OCI-LY1 (cell line): ENCODE data around the gene SGCD.

ENCODE experiments used
- H2AFZ ChIP-seq: fragments of 200-600 bp; sonication (generic), shearing (Covaris generic); 2 replicates; pipeline ENCODE4 v1.6.0; 2014; ENCODE audit warnings: antibody characterized with exemption, mild to moderate bottlenecking, low read length
- H3F3A ChIP-seq: fragments of 200-600 bp; sonication (generic), shearing (Covaris generic); 2 replicates; pipeline ENCODE4 v1.6.0; 2014; ENCODE audit warnings: mild to moderate bottlenecking, antibody characterized with exemption, low read length, moderate library complexity; ENCODE audit not compliant: insufficient read depth
- H3K27ac ChIP-seq: fragments of 200-600 bp; sonication (generic); 2 replicates; pipeline ENCODE4 v1.5.1; 2014; ENCODE audit warnings: low read length, mixed run types, mild to moderate bottlenecking, low read depth; ENCODE audit not compliant: poor library complexity, severe bottlenecking
- H3K27me3 ChIP-seq: fragments of 200-600 bp; sonication (generic); 2 replicates; pipeline ENCODE4 v1.6.0; 2014; ENCODE audit warnings: antibody characterized with exemption, mild to moderate bottlenecking, low read length, moderate library complexity; ENCODE audit not compliant: insufficient read depth
- H3K36me3 ChIP-seq: fragments of 200-600 bp; sonication (generic); 2 replicates; pipeline ENCODE4 v1.6.1; 2014; ENCODE audit warnings: mild to moderate bottlenecking, antibody characterized with exemption, low read length, moderate library complexity, mixed read lengths; ENCODE audit not compliant: insufficient read depth
- H3K4me1 ChIP-seq: fragments of 200-600 bp; sonication (generic); 2 replicates; pipeline ENCODE4 v1.5.1; 2014; ENCODE audit warnings: mild to moderate bottlenecking, low read length, moderate library complexity; ENCODE audit not compliant: insufficient read depth, severe bottlenecking
- H3K4me2 ChIP-seq: fragments of 200-600 bp; sonication (generic), shearing (Covaris generic); 2 replicates; pipeline ENCODE4 v1.6.1; 2014; ENCODE audit warnings: low read length
- H3K4me3 ChIP-seq: fragments of 200-600 bp; sonication (generic); 2 replicates; pipeline ENCODE4 v1.5.1; 2014; ENCODE audit warnings: low read length, low read depth, mild to moderate bottlenecking, mixed read lengths; ENCODE audit not compliant: poor library complexity, severe bottlenecking
- H3K79me2 ChIP-seq: fragments of 200-600 bp; shearing (Covaris generic); 2 replicates; pipeline ENCODE4 v1.6.1; 2016; ENCODE audit warnings: mixed run types, low read length, mixed read lengths; ENCODE audit not compliant: insufficient read depth
- H3K9ac ChIP-seq: fragments of 200-600 bp; sonication (generic), shearing (Covaris generic); 2 replicates; pipeline ENCODE4 v1.6.1; 2014; ENCODE audit warnings: mild to moderate bottlenecking, low read length, mixed read lengths
- H3K9me2 ChIP-seq: fragments of 200-600 bp; sonication (generic), shearing (Covaris generic); 2 replicates; pipeline ENCODE4 v1.6.1; 2014; ENCODE audit warnings: low read depth, mild to moderate bottlenecking, low read length, mixed read lengths
- H3K9me3 ChIP-seq: fragments of 200-600 bp; shearing (Covaris generic); 2 replicates; pipeline ENCODE4 v1.6.1; 2014; ENCODE audit warnings: low read length, mixed read lengths
- H4K20me1 ChIP-seq: fragments of 200-600 bp; sonication (generic), shearing (Covaris generic); 2 replicates; pipeline ENCODE4 v1.6.0; 2016; ENCODE audit warnings: mild to moderate bottlenecking, low read length; ENCODE audit not compliant: insufficient read depth
- CTCF ChIP-seq: fragments of 200-600 bp; sonication (generic), shearing (Covaris generic); IDR thresholded peaks from 2 replicates; pipeline ENCODE4 v1.5.1; 2017; ENCODE audit warnings: mild to moderate bottlenecking, antibody characterized with exemption, low read length, moderate library complexity, mixed read lengths
- EZH2 ChIP-seq: fragments of 200-600 bp; sonication (generic), shearing (Covaris generic); IDR thresholded peaks from 2 replicates; pipeline ENCODE4 v1.8.0; 2017; ENCODE audit warnings: borderline replicate concordance, mixed run types, mild to moderate bottlenecking, antibody characterized with exemption, low read length, moderate library complexity, mixed read lengths

The SGCD gene

DNA sequence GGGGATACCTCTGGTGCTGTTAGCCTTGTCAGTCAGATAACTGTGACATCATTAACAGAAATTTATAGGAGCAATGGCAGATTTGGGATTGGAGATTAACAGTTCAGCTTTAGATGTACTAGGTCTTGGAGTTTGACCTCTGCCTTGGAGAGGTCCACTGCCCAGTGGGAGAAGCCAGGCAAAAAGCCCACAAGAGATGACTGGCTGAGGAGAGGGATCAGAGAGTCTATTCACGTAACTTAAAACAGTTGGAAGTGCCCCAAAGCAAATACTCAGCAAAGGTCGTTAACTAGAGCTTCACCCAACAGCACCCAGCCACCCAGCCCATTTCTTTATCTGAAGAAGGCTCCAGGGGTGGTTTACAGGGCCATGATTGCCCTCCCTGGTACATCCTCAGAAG, 290.5 kb downstream of the SGCD start:
- Histone ChIP-seq H3F3A (no peaks in the 10 kb centered on the region), H3K4me2 (no peak overlapping the region), H3K36me3 (no peaks in the 10 kb centered on the region), H3K27me3 (no peaks in the 10 kb centered on the region), H3K4me1 (no peaks in the 10 kb centered on the region), H3K9ac (no peak overlapping the region), H4K20me1 (no peaks in the 10 kb centered on the region), H3K27ac (no peak overlapping the region), H3K9me3 (no peaks in the 10 kb centered on the region), H3K4me3 (no peak overlapping the region), H3K9me2 (no peaks in the 10 kb centered on the region), H3K79me2 (no peaks in the 10 kb centered on the region), H2AFZ (no peak overlapping the region)
- TF ChIP-seq CTCF (no peak), EZH2 (no peak)

- Histone ChIP-seq H3K4me1 (no peaks in the 10 kb centered on the region), H4K20me1 (no peaks in the 10 kb centered on the region), H3K4me3 (no peak overlapping the region), H2AFZ (no peak overlapping the region), H3K9me3 (no peaks in the 10 kb centered on the region), H3K27me3 (no peaks in the 10 kb centered on the region), H3K36me3 (no peaks in the 10 kb centered on the region), H3K9me2 (no peaks in the 10 kb centered on the region), H3K27ac (no peak overlapping the region), H3K9ac (no peak overlapping the region), H3F3A (no peaks in the 10 kb centered on the region), H3K4me2 (no peak overlapping the region), H3K79me2 (no peaks in the 10 kb centered on the region)
- TF ChIP-seq CTCF: no peak
- no peak for TF ChIP-seq EZH2
Measured at GRCh38 chr5:156618601-156619000, 291.6 kb downstream of the SGCD start.

- no peak overlapping the region for H3K4me2 ChIP-seq
- H3K79me2 ChIP-seq: no peaks in the 10 kb centered on the region
- H2AFZ ChIP-seq: no peak overlapping the region
- no peaks in the 10 kb centered on the region for H3K36me3 ChIP-seq
- H4K20me1 ChIP-seq: no peaks in the 10 kb centered on the region
- no peaks in the 10 kb centered on the region for H3K27me3 ChIP-seq
- H3K9me3 ChIP-seq: no peaks in the 10 kb centered on the region
- TF ChIP-seq CTCF: no peak
- no peak for TF ChIP-seq EZH2
- no peaks in the 10 kb centered on the region for H3K4me1 ChIP-seq
- no peaks in the 10 kb centered on the region for H3K9me2 ChIP-seq
- H3K4me3 ChIP-seq: no peak overlapping the region
- no peak overlapping the region for H3K9ac ChIP-seq
- H3F3A ChIP-seq: no peaks in the 10 kb centered on the region
- no peak overlapping the region for H3K27ac ChIP-seq
Measured at GRCh38 chr5:156621719-156622118, 294.8 kb downstream of the SGCD start.
